ENCODE measurements around the gene RTF2. TPM values are rescaled to one million over a fixed set of nuclear protein-coding genes. Genes with fewer than 3 reads are reported as not detected.

The RTF2 gene
- total and polyA plus RNA-seq, 2 of the 13 experiments (the other 11 are each of a cell fraction or from before 2014, with no cell fraction given): 81.8 to 142 TPM

GRCh38 chr20:56518721-56519398 is 50.4 kb downstream of the RTF2 start (continued):
- TF ChIP-seq RERE (CRISPR knock-in tag; IDR thresholded peaks at IDR 0.05; ENCODE audit: low read depth) (no peak), ISX (CRISPR knock-in tag; conservative IDR thresholded peaks at IDR 0.05) (no peak), ZNF230 (CRISPR knock-in tag; IDR thresholded peaks at IDR 0.05) (no peak)

- peaks cover 27 to 48% of the 10 kb centered on the region in 2 experiments; a peak in 4 of 5 replicates for H3K36me3 ChIP-seq (replicated peaks in 1 of 2; ENCODE audit: control insufficient read depth in 1 of 2, insufficient read depth in 2 of 2, low read length in 2 of 2)
- WGBS (ENCODE audit: low lambda C conversion rate): 97% methylated on average over 10 of the region's 10 CpGs
- H3K4me2 ChIP-seq (ENCODE audit: low read depth, low read length): no peak overlapping the region
- BruUV-seq (replicated peaks): no TSS peak
- CTCF ChIA-PET (ENCODE audit: low intra/inter-chr PET ratio, low total read pairs): no interaction called here
- FAIRE-seq (no peak), ATAC-seq (no peak), DNase-seq (ENCODE audit: low spot score) (no peak)
- H3K9ac ChIP-seq (ENCODE audit: insufficient read depth, low read depth, low read length): no peak overlapping the region
- in situ Hi-C loops (cut with HindIII; ENCODE audit: extremely low pct_ligation_motif_present, low pct_unique_long_range_greater_than_20kb): no loop called here
- no peak overlapping the region for H3K4me3 ChIP-seq (replicated peaks in 1 of 3; ENCODE audit: insufficient read depth in 1 of 3, low read depth in 2 of 3, low read length in 3 of 3)
- H3K9me3 ChIP-seq (ENCODE audit: low read length): peaks cover 16% of the 10 kb centered on the region; the same call in 1 of the 2 replicates
- intact Hi-C loops (cut with micrococcal nuclease; ENCODE audit: unreplicated experiment): no loop called here
- H2AFZ ChIP-seq (ENCODE audit: low read length): no peak overlapping the region
- no peak overlapping the region for H3K27ac ChIP-seq (ENCODE audit: extremely low read length, insufficient read depth, low read length)
- TF ChIP-seq ZNF101 (CRISPR knock-in tag; IDR thresholded peaks at IDR 0.05; ENCODE audit: borderline replicate concordance, low read depth) (no peak), PPARG (CRISPR knock-in tag; conservative IDR thresholded peaks at IDR 0.05) (no peak), MYNN (CRISPR knock-in tag; IDR thresholded peaks at IDR 0.05; ENCODE audit: low read depth) (no peak)
- no peaks in the 10 kb centered on the region for H3K27me3 ChIP-seq (ENCODE audit: control insufficient read depth in 1 of 2, insufficient read depth in 2 of 2, low read length in 2 of 2)
- POLR2A ChIA-PET: no interaction called here
- H3K4me1 ChIP-seq (ENCODE audit: insufficient read depth, low read length): no peaks in the 10 kb centered on the region
- no peaks in the 10 kb centered on the region for H3K79me2 ChIP-seq (ENCODE audit: insufficient read depth, low read length)
- H4K20me1 ChIP-seq (ENCODE audit: insufficient read depth, low read length): no peaks in the 10 kb centered on the region
Measured at GRCh38 chr20:56519551-56519950, 51.1 kb downstream of the RTF2 start.
